ENCODE measurements around the gene ALK.

GRCh38 chr2:29261003-29261402, 660.4 kb downstream of the ALK start:
- TF ChIP-seq, protein P1, sequence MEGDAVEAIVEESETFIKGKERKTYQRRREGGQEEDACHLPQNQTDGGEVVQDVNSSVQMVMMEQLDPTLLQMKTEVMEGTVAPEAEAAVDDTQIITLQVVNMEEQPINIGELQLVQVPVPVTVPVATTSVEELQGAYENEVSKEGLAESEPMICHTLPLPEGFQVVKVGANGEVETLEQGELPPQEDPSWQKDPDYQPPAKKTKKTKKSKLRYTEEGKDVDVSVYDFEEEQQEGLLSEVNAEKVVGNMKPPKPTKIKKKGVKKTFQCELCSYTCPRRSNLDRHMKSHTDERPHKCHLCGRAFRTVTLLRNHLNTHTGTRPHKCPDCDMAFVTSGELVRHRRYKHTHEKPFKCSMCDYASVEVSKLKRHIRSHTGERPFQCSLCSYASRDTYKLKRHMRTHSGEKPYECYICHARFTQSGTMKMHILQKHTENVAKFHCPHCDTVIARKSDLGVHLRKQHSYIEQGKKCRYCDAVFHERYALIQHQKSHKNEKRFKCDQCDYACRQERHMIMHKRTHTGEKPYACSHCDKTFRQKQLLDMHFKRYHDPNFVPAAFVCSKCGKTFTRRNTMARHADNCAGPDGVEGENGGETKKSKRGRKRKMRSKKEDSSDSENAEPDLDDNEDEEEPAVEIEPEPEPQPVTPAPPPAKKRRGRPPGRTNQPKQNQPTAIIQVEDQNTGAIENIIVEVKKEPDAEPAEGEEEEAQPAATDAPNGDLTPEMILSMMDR (conservative IDR thresholded peaks at IDR 0.05) = no peak
- TF ChIP-seq ZFX (IDR thresholded peaks at IDR 0.05) = no peak
